ENCODE measurements around the gene RFXANK.

The RFXANK gene

GRCh38 chr19:19209372-19209771 is 17.3 kb downstream of the RFXANK start:
- H3K4me3 ChIP-seq (ENCODE audit: low read length), result no peak overlapping the region
- H3K27me3 ChIP-seq (ENCODE audit: low read depth, low read length), result peaks cover 10% of the 10 kb centered on the region
- no peak overlapping the region for H3K27ac ChIP-seq (ENCODE audit: low read length)
- no peak overlapping the region for H2AFZ ChIP-seq (ENCODE audit: low read depth, low read length)
- H3K36me3 ChIP-seq (replicated peaks; ENCODE audit: low read depth, low read length), result no peaks in the 10 kb centered on the region
- H3K9me3 ChIP-seq (ENCODE audit: insufficient read depth, low read length), result no peaks in the 10 kb centered on the region
- no peak for TF ChIP-seq EZH2phosphoT487 (IDR thresholded peaks at IDR 0.05; ENCODE audit: low read depth)
- TF ChIP-seq CTCF (IDR thresholded peaks at IDR 0.05; ENCODE audit: low read depth, low read length), result no peak
- no peak overlapping the region for H3K9ac ChIP-seq (ENCODE audit: low read length)
- no peaks in the 10 kb centered on the region for H3K79me2 ChIP-seq (ENCODE audit: low read length)
- H4K20me1 ChIP-seq (ENCODE audit: insufficient read depth, low read length), result no peaks in the 10 kb centered on the region
- H3K4me1 ChIP-seq (ENCODE audit: low read length), result peaks cover 5% of the 10 kb centered on the region; the same call in 1 of the 2 replicates
- no peak overlapping the region for H3K4me2 ChIP-seq (ENCODE audit: low read length)

GRCh38 chr19:19211499-19212420 is 19.7 kb downstream of the RFXANK start, which contains the start of gene NCAN:
Gene NCAN, plus strand, starts transcription at chr19:19211958. Its CDS starts 4,996 bp downstream, at chr19:19216954.
- H4K20me1 ChIP-seq (ENCODE audit: insufficient read depth, low read length), result peaks cover 3% of the 10 kb centered on the region; the same call in 1 of the 2 replicates
- H2AFZ ChIP-seq (ENCODE audit: low read depth, low read length), result no peak within 1 kb of the TSS
- no peaks in the 10 kb centered on the region for H3K79me2 ChIP-seq (ENCODE audit: low read length)
- peaks cover 5% of the 10 kb centered on the region; the same call in 1 of the 2 replicates for H3K4me1 ChIP-seq (ENCODE audit: low read length)
- H3K36me3 ChIP-seq (replicated peaks; ENCODE audit: low read depth, low read length), result no peaks in the 10 kb centered on the region
- no peak within 1 kb of the TSS for H3K27ac ChIP-seq (ENCODE audit: low read length)
- H3K9ac ChIP-seq (ENCODE audit: low read length), result no peak within 1 kb of the TSS
- H3K4me2 ChIP-seq (ENCODE audit: low read length), result no peak within 1 kb of the TSS
- peaks cover 13% of the 10 kb centered on the region for H3K27me3 ChIP-seq (ENCODE audit: low read depth, low read length)
- no peak within 1 kb of the TSS for H3K4me3 ChIP-seq (ENCODE audit: low read length)
- H3K9me3 ChIP-seq (ENCODE audit: insufficient read depth, low read length), result no peaks in the 10 kb centered on the region
- TF ChIP-seq CTCF (IDR thresholded peaks at IDR 0.05; ENCODE audit: low read depth, low read length) (no peak), EZH2phosphoT487 (IDR thresholded peaks at IDR 0.05; ENCODE audit: low read depth) (no peak)

GRCh38 chr19:19212916-19213315 is 20.9 kb downstream of the RFXANK start:
- Histone ChIP-seq H3K4me3 (ENCODE audit: low read length) (no peak overlapping the region), H2AFZ (ENCODE audit: low read depth, low read length) (no peak overlapping the region), H4K20me1 (ENCODE audit: insufficient read depth, low read length) (peaks cover 3% of the 10 kb centered on the region; the same call in 1 of the 2 replicates), H3K9me3 (ENCODE audit: insufficient read depth, low read length) (no peaks in the 10 kb centered on the region), H3K4me1 (ENCODE audit: low read length) (peaks cover 5% of the 10 kb centered on the region; the same call in 1 of the 2 replicates), H3K4me2 (ENCODE audit: low read length) (no peak overlapping the region), H3K79me2 (ENCODE audit: low read length) (no peaks in the 10 kb centered on the region), H3K27me3 (ENCODE audit: low read depth, low read length) (peaks cover 20% of the 10 kb centered on the region), H3K9ac (ENCODE audit: low read length) (no peak overlapping the region), H3K36me3 (replicated peaks; ENCODE audit: low read depth, low read length) (no peaks in the 10 kb centered on the region), H3K27ac (ENCODE audit: low read length) (no peak overlapping the region)
- no peak for TF ChIP-seq EZH2phosphoT487 (IDR thresholded peaks at IDR 0.05; ENCODE audit: low read depth)
- TF ChIP-seq CTCF (IDR thresholded peaks at IDR 0.05; ENCODE audit: low read depth, low read length), result no peak

- peaks cover 20% of the 10 kb centered on the region for H3K27me3 ChIP-seq (ENCODE audit: low read depth, low read length)
- peaks cover 5% of the 10 kb centered on the region; the same call in 1 of the 2 replicates for H3K4me1 ChIP-seq (ENCODE audit: low read length)
- no peak overlapping the region for H3K4me3 ChIP-seq (ENCODE audit: low read length)
- TF ChIP-seq EZH2phosphoT487 (IDR thresholded peaks at IDR 0.05; ENCODE audit: low read depth), result no peak
- no peak overlapping the region for H3K9ac ChIP-seq (ENCODE audit: low read length)
- no peaks in the 10 kb centered on the region for H3K9me3 ChIP-seq (ENCODE audit: insufficient read depth, low read length)
- H4K20me1 ChIP-seq (ENCODE audit: insufficient read depth, low read length), result peaks cover 3% of the 10 kb centered on the region; the same call in 1 of the 2 replicates
- no peaks in the 10 kb centered on the region for H3K36me3 ChIP-seq (replicated peaks; ENCODE audit: low read depth, low read length)
- no peaks in the 10 kb centered on the region for H3K79me2 ChIP-seq (ENCODE audit: low read length)
- H2AFZ ChIP-seq (ENCODE audit: low read depth, low read length), result no peak overlapping the region
- no peak overlapping the region for H3K27ac ChIP-seq (ENCODE audit: low read length)
- no peak overlapping the region for H3K4me2 ChIP-seq (ENCODE audit: low read length)
These were observed 21.5 kb downstream of the RFXANK start for GRCh38 chr19:19213426-19214158.

Measured in OCI-LY3 (cell line).